ENCODE results near the gene RASEF.

DNA sequence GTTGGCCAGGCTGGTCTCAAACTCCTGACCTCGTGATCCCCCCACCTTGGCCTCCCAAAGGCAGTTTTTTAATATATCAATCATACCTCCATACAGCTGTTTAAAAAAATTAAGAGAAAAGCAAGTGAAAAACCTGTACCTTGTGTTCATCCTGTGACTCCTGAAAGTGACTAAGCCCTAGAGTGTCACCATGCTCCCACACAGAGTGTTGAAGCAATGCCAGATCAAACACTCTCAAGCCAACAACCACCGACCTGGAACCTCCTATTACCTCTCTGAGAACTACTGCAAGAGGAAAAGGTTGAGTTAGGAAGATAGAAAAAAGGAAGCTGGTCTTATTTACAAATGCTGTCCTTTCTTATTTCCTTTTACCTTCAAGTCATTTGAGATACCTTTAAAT is 123.5 kb downstream of the RASEF start:
- peak; percentile 17 to 43; a peak in 1 of 5 replicates for TF ChIP-seq EP300 (IDR thresholded peaks at IDR 0.05)
- no peak for TF ChIP-seq RFX5 (IDR thresholded peaks at IDR 0.05)
- 0 out of 5 replicates have a peak, but pooled peaks of 1 of the 2 experiments have one; percentile 28 for TF ChIP-seq JUN (IDR thresholded peaks at IDR 0.05)
- no peak for TF ChIP-seq ZC3H11A (IDR thresholded peaks at IDR 0.05)
- TF ChIP-seq MYC (IDR thresholded peaks at IDR 0.05; ENCODE audit: borderline replicate concordance, low read length) = no peak
